Fibroblast of pulmonary artery (primary cell): ENCODE measurements around the gene FIGLA.

Experiments used
- DNase-seq: peaks from one replicate; pipeline ENCODE4 v3.0.0-alpha.2; 2010; ENCODE audit warnings: low read depth
- H3K4me3 ChIP-seq: replicated peaks from 2 replicates; pipeline ENCODE4 v1.5.1; 2011; ENCODE audit warnings: low read depth, mild to moderate bottlenecking, control low read depth, low read length, moderate library complexity
- TF ChIP-seq, protein P1 (sequence below): IDR thresholded peaks from 2 replicates; pipeline ENCODE4 v1.5.1; 2011; ENCODE audit warnings: mild to moderate bottlenecking, control low read depth, low read length, inconsistent platforms; ENCODE audit errors: missing control alignments

The FIGLA gene

DNA sequence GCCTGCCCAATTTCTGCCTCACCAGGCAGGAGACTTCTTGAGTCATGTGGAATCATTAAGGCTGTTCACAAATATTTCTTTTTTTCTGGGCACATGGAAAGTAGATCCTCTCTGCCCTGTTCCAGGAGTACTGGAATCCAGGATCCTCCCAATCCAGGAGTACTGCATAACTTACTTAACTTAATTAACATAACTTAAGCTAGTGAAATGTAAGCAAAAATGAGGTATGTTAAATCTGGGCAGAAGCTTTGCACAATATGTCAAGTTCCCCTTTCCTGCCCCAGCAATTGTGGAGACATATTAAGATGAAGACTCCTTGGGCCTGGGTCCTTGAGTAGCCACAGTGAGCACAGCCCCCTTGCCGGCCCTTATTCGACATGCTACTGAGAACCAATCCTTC is 41.9 kb upstream of the FIGLA start:
- no peak overlapping the region for H3K4me3 ChIP-seq
- TF ChIP-seq, protein P1, sequence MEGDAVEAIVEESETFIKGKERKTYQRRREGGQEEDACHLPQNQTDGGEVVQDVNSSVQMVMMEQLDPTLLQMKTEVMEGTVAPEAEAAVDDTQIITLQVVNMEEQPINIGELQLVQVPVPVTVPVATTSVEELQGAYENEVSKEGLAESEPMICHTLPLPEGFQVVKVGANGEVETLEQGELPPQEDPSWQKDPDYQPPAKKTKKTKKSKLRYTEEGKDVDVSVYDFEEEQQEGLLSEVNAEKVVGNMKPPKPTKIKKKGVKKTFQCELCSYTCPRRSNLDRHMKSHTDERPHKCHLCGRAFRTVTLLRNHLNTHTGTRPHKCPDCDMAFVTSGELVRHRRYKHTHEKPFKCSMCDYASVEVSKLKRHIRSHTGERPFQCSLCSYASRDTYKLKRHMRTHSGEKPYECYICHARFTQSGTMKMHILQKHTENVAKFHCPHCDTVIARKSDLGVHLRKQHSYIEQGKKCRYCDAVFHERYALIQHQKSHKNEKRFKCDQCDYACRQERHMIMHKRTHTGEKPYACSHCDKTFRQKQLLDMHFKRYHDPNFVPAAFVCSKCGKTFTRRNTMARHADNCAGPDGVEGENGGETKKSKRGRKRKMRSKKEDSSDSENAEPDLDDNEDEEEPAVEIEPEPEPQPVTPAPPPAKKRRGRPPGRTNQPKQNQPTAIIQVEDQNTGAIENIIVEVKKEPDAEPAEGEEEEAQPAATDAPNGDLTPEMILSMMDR: no peak
- DNase-seq: no peak

GRCh38 chr2:70831861-70832260 is 41.4 kb upstream of the FIGLA start:
- TF ChIP-seq, protein P1: no peak
- H3K4me3 ChIP-seq: no peak overlapping the region
- DNase-seq: no peak

DNA sequence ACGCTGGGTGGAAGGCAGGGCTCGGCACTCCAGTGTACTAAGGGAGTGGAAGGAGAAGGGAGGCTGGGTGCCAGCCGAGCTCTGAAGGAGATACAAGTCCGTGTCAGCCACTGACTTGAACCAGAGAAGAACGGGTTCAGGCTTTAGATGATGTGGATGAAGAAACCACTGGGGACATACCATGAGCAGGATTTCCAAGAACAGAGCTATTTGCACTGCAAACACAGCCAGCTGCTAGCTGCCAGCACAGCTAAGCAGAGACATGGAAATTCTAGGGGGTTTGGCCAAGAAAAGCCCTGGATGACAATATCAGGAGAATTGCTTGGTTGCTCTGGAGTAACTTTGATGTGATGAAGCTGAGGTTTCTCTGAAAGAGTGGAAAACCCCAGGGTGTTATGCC is 39.9 kb upstream of the FIGLA start:
- H3K4me3 ChIP-seq: no peak overlapping the region
- peak; percentile 31 for DNase-seq
- TF ChIP-seq, protein P1: no peak

GRCh38 chr2:70829916-70830315 is 39.5 kb upstream of the FIGLA start:
- TF ChIP-seq, protein P1: no peak
- H3K4me3 ChIP-seq: no peak overlapping the region
- DNase-seq: no peak

DNA sequence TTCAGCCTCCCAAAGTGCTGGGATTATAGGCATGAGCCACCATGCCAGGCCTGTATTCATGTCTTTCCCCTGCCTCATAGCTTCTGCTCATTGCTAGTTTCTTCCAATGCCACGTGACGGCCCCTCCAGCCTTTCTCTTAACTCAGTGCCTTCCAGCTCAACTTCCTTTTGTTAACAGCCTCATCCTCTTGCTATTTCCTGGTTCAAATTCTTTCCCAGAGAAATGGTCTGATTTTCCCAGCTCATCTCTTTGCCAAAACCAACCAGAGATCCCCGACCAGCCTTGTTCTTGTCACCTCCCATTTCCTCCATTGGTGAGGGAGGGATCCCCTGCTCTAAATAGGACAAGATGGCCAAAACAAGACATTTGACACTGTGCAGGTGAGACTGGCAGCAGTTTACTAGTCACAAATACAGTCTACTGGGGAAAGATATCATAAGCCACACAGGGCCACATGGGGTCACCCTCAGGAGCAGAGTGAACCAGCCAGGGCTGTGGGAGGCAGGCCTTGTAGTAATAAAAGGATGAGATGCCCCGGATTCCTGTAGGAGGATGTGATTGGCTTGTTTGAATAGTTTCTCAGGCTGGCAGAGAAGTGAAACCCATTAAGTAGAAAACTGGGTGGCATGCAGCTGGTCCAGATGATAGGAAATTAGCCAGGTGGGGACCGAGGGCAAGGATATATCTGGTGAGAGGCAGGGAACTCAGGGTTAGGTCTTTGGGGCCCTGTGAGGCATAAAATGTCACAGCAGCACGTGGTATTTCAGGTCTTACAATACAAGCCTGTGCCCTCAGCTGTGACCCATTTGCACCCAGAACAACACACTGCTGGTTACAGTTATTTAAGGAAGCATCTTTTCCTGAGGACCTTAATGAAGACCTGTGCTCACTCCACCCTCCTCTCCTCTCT is 38.7 kb upstream of the FIGLA start:
- TF ChIP-seq, protein P1: no peak

GRCh38 chr2:70828115-70828514 is 37.7 kb upstream of the FIGLA start:
- no peak for DNase-seq
- no peak overlapping the region for H3K4me3 ChIP-seq
- TF ChIP-seq, protein P1: no peak

More for the DNA sequence above, 38.7 kb upstream of the FIGLA start:
- DNase-seq: peak; percentile 81
- H3K4me3 ChIP-seq: no peak overlapping the region

DNA sequence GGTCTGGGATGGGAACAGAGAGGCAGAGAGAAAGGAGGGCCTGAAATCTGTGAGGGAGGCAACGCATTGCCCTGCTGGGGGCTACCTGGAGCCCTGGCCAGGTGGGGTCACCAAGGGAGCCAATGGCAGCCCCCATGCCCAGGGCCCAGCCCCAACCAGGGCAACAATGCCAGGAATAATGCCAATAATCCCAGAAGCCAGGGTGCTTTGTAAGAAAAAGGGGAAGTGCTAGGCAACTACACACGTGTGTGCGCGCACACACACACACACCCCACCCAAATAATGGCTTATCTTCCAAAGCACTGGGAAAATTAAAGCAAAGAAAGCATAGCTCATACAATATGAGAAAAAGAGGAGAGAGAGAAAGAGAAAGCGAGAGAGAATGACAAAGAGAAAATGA is 36.9 kb upstream of the FIGLA start:
- DNase-seq: no peak

More for the DNA sequence above, 36.9 kb upstream of the FIGLA start:
- TF ChIP-seq, protein P1: no peak
- no peak overlapping the region for H3K4me3 ChIP-seq
